ENCODE data around the gene ZBTB8OS. TPM values are rescaled to one million over a fixed set of nuclear protein-coding genes. Genes with fewer than 3 reads are reported as not detected.

The ZBTB8OS gene
- total RNA-seq = 48.1 and 69.9 TPM in 2 replicates

GRCh38 chr1:32650248-32650751 is at the start of gene ZBTB8OS:
TSS of gene ZBTB8OS (minus strand) at chr1:32650550. CDS start at chr1:32650529, 21 bp downstream.

GRCh38 chr1:32650752-32651460 is 556 bp upstream of the ZBTB8OS start, which contains the start of gene RBBP4:
TSS of gene RBBP4 (plus strand) at chr1:32651208. CDS start at chr1:32651307, 99 bp downstream.

Other genes starting within 250 kb of the ZBTB8OS start
- gene ZBTB8B, start 185.5 kb downstream of the ZBTB8OS start, total RNA-seq = under 0.01 TPM in 2 replicates
- 4.7 and 7.0 TPM in 2 replicates for gene ZBTB8A, start 111.1 kb downstream of the ZBTB8OS start, total RNA-seq
- gene RBBP4, start 658 bp upstream of the ZBTB8OS start, total RNA-seq = 62.4 and 121 TPM in 2 replicates
- 108 TPM in 2 replicates for gene SYNC, start 52.2 kb upstream of the ZBTB8OS start, total RNA-seq
- gene YARS1, start 166.8 kb upstream of the ZBTB8OS start, total RNA-seq = 83.7 and 86.2 TPM in 2 replicates
- 37.0 and 59.8 TPM in 2 replicates for gene S100PBP, start 167.1 kb upstream of the ZBTB8OS start, total RNA-seq
- 4.6 and 17.1 TPM in 2 replicates for gene FNDC5, start 220.4 kb upstream of the ZBTB8OS start, total RNA-seq
- gene HPCA, start 235.9 kb upstream of the ZBTB8OS start, total RNA-seq = 0.43 TPM in 1 of 2 replicates, not detected in the other

Measured in bronchial smooth muscle cell (primary cell).